ENCODE data around the gene IPO13.

IPO13 gene

GRCh38 chr1:43930168-43930948, 16.4 kb upstream of the IPO13 start:
- Histone ChIP-seq H3K27ac (ENCODE audit: low read depth in 2 of 2, low read length in 2 of 2) (no peak overlapping the region), H3K4me1 (ENCODE audit: control insufficient read depth in 2 of 2, insufficient read depth in 2 of 2, low read length in 2 of 2) (peaks cover 18 to 20% of the 10 kb centered on the region in 2 donors), H3K9me3 (ENCODE audit: control insufficient read depth in 2 of 2, low read length in 2 of 2) (no peaks in the 10 kb centered on the region), H3K4me3 (ENCODE audit: low read length in 2 of 2) (no peak overlapping the region), H3K9ac (ENCODE audit: low read depth in 1 of 2, low read length in 2 of 2) (no peak overlapping the region), H3K36me3 (ENCODE audit: control insufficient read depth in 2 of 2, insufficient read depth in 2 of 2, low read length in 2 of 2) (peaks cover 0 to 8% of the 10 kb centered on the region in 2 donors), H3K27me3 (ENCODE audit: control insufficient read depth in 2 of 2, insufficient read depth in 2 of 2, low read length in 2 of 2) (peaks cover 0 to 3% of the 10 kb centered on the region in 2 donors)

DNA sequence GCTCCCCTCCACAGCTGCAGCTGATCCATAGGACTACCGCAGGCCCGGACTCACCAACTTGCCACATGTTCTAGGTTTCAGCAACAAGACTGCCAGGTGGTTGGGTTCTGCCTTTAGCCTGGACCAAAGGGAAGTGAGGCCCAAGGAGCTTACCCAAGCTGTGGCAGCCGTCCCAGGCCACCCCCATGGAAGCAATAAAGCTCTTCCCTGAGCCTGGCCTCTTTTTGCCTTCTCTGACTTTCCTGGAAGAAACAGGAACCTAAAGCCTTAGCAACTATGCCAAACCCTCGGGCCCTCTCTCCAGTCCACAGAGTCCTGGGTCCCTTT, 15.8 kb upstream of the IPO13 start:
- H3K4me1 ChIP-seq (ENCODE audit: control insufficient read depth in 2 of 2, insufficient read depth in 2 of 2, low read length in 2 of 2): peaks cover 24% of the 10 kb centered on the region in 2 donors
- H3K4me3 ChIP-seq (ENCODE audit: low read length in 2 of 2): no peak overlapping the region
- H3K27ac ChIP-seq (ENCODE audit: low read depth in 2 of 2, low read length in 2 of 2): no peak overlapping the region
- H3K36me3 ChIP-seq (ENCODE audit: control insufficient read depth in 2 of 2, insufficient read depth in 2 of 2, low read length in 2 of 2): peaks cover 0 to 4% of the 10 kb centered on the region in 2 donors
- H3K9ac ChIP-seq (ENCODE audit: low read depth in 1 of 2, low read length in 2 of 2): no peak overlapping the region
- no peaks in the 10 kb centered on the region for H3K9me3 ChIP-seq (ENCODE audit: control insufficient read depth in 2 of 2, low read length in 2 of 2)
- peaks cover 0 to 3% of the 10 kb centered on the region in 2 donors for H3K27me3 ChIP-seq (ENCODE audit: control insufficient read depth in 2 of 2, insufficient read depth in 2 of 2, low read length in 2 of 2)

DNA sequence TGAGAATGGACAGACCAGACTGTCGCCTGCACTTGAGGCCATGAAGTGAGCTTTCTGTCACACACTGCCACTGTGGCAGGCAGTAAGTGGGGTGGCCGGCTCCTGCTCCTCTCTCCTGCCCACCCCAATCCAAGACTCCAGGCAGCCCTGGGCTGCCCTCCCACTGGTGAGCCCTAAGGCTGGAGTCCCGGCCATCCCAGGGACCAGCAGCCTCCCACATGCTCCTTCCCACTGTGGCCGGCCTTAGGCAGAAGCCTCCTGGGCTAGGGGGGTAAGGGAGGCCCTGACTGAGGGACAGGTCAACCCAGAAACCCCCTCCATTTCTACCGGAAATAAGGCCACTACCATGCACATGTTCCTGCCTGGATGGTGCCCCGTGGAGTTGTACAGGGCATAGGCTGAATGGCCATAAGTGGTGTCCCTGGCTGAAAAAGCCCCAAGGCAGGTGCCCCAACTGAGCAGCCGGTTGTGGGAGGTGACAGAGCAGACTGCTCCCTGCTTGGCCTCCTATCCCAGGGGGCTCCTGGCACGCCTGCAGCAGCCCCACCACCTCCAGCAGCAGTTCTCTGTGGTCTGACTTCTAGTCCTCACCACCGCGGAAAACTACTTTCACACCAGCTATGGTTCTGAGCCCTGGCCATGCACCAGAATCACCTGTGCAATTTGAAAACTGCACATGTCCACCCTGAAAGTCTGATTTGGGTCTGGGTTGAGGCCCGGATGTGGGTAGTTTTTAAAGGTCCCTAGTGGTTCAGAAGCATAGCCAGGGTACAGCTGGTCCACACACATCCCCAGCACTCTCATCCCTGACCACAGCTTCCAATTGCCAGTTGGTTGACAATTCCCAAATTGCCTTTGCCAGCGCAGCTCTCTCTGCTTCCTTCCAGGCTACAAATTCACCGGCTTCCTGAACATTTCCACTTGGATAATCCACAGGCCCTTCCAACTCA, 14.8 kb upstream of the IPO13 start:
- Histone ChIP-seq H3K9me3 (ENCODE audit: control insufficient read depth in 2 of 2, low read length in 2 of 2) (no peaks in the 10 kb centered on the region), H3K36me3 (ENCODE audit: control insufficient read depth in 2 of 2, insufficient read depth in 2 of 2, low read length in 2 of 2) (peaks cover 0 to 3% of the 10 kb centered on the region in 2 donors), H3K27me3 (ENCODE audit: control insufficient read depth in 2 of 2, insufficient read depth in 2 of 2, low read length in 2 of 2) (peaks cover 0 to 3% of the 10 kb centered on the region in 2 donors), H3K9ac (ENCODE audit: low read depth in 1 of 2, low read length in 2 of 2) (no peak overlapping the region), H3K27ac (ENCODE audit: low read depth in 2 of 2, low read length in 2 of 2) (no peak overlapping the region), H3K4me3 (ENCODE audit: low read length in 2 of 2) (no peak overlapping the region), H3K4me1 (ENCODE audit: control insufficient read depth in 2 of 2, insufficient read depth in 2 of 2, low read length in 2 of 2) (peaks cover 24% of the 10 kb centered on the region in 2 donors)

- peaks cover 0 to 3% of the 10 kb centered on the region in 2 donors for H3K27me3 ChIP-seq (ENCODE audit: control insufficient read depth in 2 of 2, insufficient read depth in 2 of 2, low read length in 2 of 2)
- no peak overlapping the region for H3K27ac ChIP-seq (ENCODE audit: low read depth in 2 of 2, low read length in 2 of 2)
- no peaks in the 10 kb centered on the region for H3K9me3 ChIP-seq (ENCODE audit: control insufficient read depth in 2 of 2, low read length in 2 of 2)
- peak overlapping the region; percentile 50 to 58 for H3K4me3 ChIP-seq (ENCODE audit: low read length in 2 of 2)
- H3K4me1 ChIP-seq (ENCODE audit: control insufficient read depth in 2 of 2, insufficient read depth in 2 of 2, low read length in 2 of 2): peaks cover 24% of the 10 kb centered on the region in 2 donors
- H3K9ac ChIP-seq (ENCODE audit: low read depth in 1 of 2, low read length in 2 of 2): peak overlapping the region in 1 of 2 donors; percentile 42
- peaks cover 0 to 3% of the 10 kb centered on the region in 2 donors for H3K36me3 ChIP-seq (ENCODE audit: control insufficient read depth in 2 of 2, insufficient read depth in 2 of 2, low read length in 2 of 2)
Observed at GRCh38 chr1:43932786-43933385, 13.9 kb upstream of the IPO13 start.

DNA sequence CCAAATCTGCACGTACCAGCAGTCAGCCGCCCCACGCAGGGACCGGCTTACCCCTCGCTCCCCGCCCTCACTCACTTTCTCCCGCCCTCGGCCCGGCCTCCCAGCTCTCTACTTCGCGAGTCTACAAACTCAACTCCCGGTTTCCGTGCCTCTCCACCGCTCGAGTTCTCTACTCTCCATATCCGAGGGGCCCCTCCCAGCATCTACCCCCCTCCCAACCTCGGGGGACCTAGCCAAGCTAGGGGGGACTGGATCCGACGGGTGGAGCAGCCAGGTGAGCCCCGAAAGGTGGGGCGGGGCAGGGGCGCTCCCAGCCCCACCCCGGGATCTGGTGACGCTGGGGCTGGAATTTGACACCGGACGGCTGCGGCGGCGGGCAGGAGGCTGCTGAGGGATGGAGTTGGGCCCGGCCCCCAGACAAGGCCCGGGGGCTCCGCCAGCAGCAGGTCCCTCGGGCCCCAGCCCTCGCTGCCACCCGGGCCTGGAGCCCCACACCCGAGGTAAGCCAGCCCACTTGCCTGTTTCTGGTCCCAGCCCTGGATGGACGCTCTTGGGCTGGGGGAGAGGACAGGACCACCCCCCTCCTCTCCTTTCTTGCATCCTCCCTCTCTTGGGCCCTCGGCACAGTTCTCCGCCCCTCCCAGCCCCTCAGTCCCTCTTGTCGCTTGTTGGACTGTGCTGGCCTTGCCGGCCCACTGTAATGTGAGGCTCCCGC, 13.2 kb upstream of the IPO13 start, which contains the start of gene ARTN:
ARTN (plus strand) TSS at position 416 of the 715 bp plus-strand sequence. CDS start 1,856 bp downstream, outside the sequence.
- H3K4me3 ChIP-seq (ENCODE audit: low read length in 2 of 2): peak within 1 kb of the TSS; percentile 50 to 58
- H3K36me3 ChIP-seq (ENCODE audit: control insufficient read depth in 2 of 2, insufficient read depth in 2 of 2, low read length in 2 of 2): peaks cover 0 to 3% of the 10 kb centered on the region in 2 donors
- no peaks in the 10 kb centered on the region for H3K9me3 ChIP-seq (ENCODE audit: control insufficient read depth in 2 of 2, low read length in 2 of 2)
- H3K27me3 ChIP-seq (ENCODE audit: control insufficient read depth in 2 of 2, insufficient read depth in 2 of 2, low read length in 2 of 2): peaks cover 0 to 3% of the 10 kb centered on the region in 2 donors
- H3K4me1 ChIP-seq (ENCODE audit: control insufficient read depth in 2 of 2, insufficient read depth in 2 of 2, low read length in 2 of 2): peaks cover 24% of the 10 kb centered on the region in 2 donors
- peak within 1 kb of the TSS in 1 of 2 donors; percentile 9 for H3K27ac ChIP-seq (ENCODE audit: low read depth in 2 of 2, low read length in 2 of 2)
- peak within 1 kb of the TSS; percentile 32 to 42 for H3K9ac ChIP-seq (ENCODE audit: low read depth in 1 of 2, low read length in 2 of 2)

DNA sequence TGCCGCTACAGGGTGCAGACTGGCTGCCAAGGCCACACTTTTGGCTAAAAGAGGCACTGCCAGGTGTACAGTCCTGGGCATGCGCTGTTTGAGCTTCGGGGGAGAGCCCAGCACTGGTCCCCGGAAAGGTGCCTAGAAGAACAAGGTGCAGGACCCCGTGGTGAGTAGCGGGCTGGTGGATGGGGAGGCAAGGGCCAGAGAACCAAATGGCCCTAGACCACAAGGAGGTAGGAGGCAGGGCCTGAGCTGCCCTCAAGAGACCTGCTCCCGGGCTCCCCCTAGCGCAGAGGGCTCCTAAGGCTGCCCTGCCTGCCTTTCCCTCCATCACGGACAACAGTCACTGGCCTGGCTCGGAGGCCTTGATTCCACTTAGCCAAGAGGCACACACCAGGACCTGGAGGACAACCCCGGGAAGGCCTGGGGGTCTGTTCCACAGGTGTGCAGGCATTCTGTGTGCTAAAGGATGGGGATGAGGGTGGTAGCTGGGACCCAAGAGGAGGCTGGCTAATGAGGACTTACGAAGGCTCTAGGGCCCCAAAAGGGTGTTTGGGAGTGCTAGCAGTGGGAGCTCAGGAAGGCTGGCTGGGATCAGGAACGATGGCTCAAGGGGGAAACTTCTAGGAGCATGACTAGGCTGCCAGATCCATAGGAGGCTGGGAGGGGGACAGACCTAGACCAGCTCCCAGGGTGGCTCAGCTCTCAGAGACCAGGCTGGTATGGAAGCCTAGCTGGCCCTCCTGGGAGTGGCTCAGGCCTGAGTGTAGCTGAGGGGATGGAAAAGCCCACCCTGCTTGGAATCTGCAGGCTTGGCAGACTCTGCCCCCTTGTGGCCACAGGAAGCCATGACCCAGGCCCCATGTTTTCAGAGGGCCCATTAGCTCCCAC, 12.4 kb upstream of the IPO13 start:
- Histone ChIP-seq H3K4me3 (ENCODE audit: low read length in 2 of 2) (peak overlapping the region; percentile 48 to 58), H3K36me3 (ENCODE audit: control insufficient read depth in 2 of 2, insufficient read depth in 2 of 2, low read length in 2 of 2) (peaks cover 0 to 3% of the 10 kb centered on the region in 2 donors), H3K27me3 (ENCODE audit: control insufficient read depth in 2 of 2, insufficient read depth in 2 of 2, low read length in 2 of 2) (peaks cover 0 to 3% of the 10 kb centered on the region in 2 donors), H3K9ac (ENCODE audit: low read depth in 1 of 2, low read length in 2 of 2) (peak overlapping the region; percentile 32 to 57), H3K27ac (ENCODE audit: low read depth in 2 of 2, low read length in 2 of 2) (peak overlapping the region in 1 of 2 donors; percentile 9), H3K4me1 (ENCODE audit: control insufficient read depth in 2 of 2, insufficient read depth in 2 of 2, low read length in 2 of 2) (peaks cover 24% of the 10 kb centered on the region in 2 donors), H3K9me3 (ENCODE audit: control insufficient read depth in 2 of 2, low read length in 2 of 2) (no peaks in the 10 kb centered on the region)

GRCh38 chr1:43934986-43935324, 11.8 kb upstream of the IPO13 start:
- peaks cover 0 to 3% of the 10 kb centered on the region in 2 donors for H3K27me3 ChIP-seq (ENCODE audit: control insufficient read depth in 2 of 2, insufficient read depth in 2 of 2, low read length in 2 of 2)
- no peak overlapping the region for H3K27ac ChIP-seq (ENCODE audit: low read depth in 2 of 2, low read length in 2 of 2)
- no peak overlapping the region for H3K4me3 ChIP-seq (ENCODE audit: low read length in 2 of 2)
- H3K9me3 ChIP-seq (ENCODE audit: control insufficient read depth in 2 of 2, low read length in 2 of 2): no peaks in the 10 kb centered on the region
- H3K9ac ChIP-seq (ENCODE audit: low read depth in 1 of 2, low read length in 2 of 2): peak overlapping the region; percentile 41 to 57
- H3K36me3 ChIP-seq (ENCODE audit: control insufficient read depth in 2 of 2, insufficient read depth in 2 of 2, low read length in 2 of 2): peaks cover 0 to under 1% of the 10 kb centered on the region in 2 donors
- peaks cover 24% of the 10 kb centered on the region in 2 donors for H3K4me1 ChIP-seq (ENCODE audit: control insufficient read depth in 2 of 2, insufficient read depth in 2 of 2, low read length in 2 of 2)

DNA sequence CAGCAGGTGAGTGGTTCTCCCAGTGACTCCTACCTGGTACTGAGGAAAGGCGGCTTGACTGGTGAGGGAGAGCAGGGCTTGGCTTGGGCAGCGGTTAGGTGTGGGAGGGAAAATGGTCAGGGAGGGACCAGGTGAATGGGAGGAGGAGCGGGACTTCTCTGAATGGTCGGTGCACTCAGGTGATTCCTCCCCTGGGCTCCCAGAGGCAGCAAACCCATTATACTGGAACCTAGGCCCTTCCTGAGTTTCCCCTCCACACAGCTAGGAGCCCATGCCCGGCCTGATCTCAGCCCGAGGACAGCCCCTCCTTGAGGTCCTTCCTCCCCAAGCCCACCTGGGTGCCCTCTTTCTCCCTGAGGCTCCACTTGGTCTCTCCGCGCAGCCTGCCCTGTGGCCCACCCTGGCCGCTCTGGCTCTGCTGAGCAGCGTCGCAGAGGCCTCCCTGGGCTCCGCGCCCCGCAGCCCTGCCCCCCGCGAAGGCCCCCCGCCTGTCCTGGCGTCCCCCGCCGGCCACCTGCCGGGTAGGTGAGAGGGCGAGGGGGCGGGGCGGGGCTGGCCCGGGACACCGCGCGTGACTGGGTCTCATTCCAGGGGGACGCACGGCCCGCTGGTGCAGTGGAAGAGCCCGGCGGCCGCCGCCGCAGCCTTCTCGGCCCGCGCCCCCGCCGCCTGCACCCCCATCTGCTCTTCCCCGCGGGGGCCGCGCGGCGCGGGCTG, 10.9 kb upstream of the IPO13 start:
- no peaks in the 10 kb centered on the region for H3K36me3 ChIP-seq (ENCODE audit: control insufficient read depth in 2 of 2, insufficient read depth in 2 of 2, low read length in 2 of 2)
- peak overlapping the region; percentile 48 to 65 for H3K27ac ChIP-seq (ENCODE audit: low read depth in 2 of 2, low read length in 2 of 2)
- H3K9me3 ChIP-seq (ENCODE audit: control insufficient read depth in 2 of 2, low read length in 2 of 2): no peaks in the 10 kb centered on the region
- H3K4me1 ChIP-seq (ENCODE audit: control insufficient read depth in 2 of 2, insufficient read depth in 2 of 2, low read length in 2 of 2): peaks cover 24% of the 10 kb centered on the region in 2 donors
- peaks cover 0 to 3% of the 10 kb centered on the region in 2 donors for H3K27me3 ChIP-seq (ENCODE audit: control insufficient read depth in 2 of 2, insufficient read depth in 2 of 2, low read length in 2 of 2)
- H3K9ac ChIP-seq (ENCODE audit: low read depth in 1 of 2, low read length in 2 of 2): peak overlapping the region; percentile 41 to 57
- H3K4me3 ChIP-seq (ENCODE audit: low read length in 2 of 2): peak overlapping the region; percentile 59 to 60

Data from mucosa of rectum (tissue), 2 donors.